ENCODE results near the gene YAF2.
A peak's percentile ranks its signal among the peaks of the same experiment; 100 is the strongest.

YAF2 gene, protein sequence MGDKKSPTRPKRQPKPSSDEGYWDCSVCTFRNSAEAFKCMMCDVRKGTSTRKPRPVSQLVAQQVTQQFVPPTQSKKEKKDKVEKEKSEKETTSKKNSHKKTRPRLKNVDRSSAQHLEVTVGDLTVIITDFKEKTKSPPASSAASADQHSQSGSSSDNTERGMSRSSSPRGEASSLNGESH

DNA sequence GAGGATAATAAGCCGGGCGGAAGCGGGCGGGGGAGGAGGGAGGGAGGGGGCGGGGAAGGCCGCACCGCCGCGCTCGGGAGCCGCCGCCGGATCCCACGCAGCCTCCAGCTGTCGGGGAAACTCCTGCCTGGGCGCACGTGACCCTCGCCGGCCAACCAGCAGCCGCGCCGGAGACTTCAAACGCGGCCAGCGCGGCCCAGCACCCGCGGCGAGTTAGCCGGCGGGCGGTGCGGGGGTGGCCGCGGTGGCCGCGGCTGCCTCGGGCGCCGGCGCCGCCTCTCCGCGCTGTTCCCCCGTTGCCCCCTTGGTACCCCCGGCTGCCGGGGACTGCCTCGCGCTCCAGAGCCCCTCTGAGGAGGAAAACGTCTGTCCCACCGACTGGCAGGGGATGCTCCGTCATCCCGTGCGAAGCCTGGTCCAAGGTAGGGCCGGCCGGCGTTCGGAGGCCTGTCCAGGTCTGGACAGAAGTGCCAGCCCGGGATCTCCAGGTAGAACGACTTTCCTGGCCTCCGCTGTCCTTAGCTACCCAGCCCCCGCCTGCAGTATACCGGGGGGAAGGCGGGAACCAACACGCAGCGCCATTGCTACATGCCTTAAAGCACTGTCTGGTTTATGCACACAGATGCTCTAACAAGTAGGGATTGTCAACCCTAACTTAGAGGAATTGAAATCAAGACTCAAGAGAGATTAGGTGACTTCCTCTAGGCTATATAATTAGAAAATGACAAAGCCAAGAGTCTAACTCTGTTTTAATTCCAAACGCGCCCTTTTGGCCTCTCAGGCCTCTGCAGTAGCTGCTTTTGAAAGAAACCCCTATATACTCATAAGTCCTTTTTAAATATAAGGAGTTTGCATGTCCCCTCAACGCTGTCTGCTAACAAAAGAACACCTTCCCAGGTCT lies at the start of gene YAF2:
YAF2 (minus strand) TSS at position 9 of the 901 bp plus-strand sequence. CDS start 68 bp downstream, outside the sequence.
- peak; percentile 66 for FAIRE-seq
- peak; percentile 97 for DNase-seq (ENCODE audit: low spot score)

DNA sequence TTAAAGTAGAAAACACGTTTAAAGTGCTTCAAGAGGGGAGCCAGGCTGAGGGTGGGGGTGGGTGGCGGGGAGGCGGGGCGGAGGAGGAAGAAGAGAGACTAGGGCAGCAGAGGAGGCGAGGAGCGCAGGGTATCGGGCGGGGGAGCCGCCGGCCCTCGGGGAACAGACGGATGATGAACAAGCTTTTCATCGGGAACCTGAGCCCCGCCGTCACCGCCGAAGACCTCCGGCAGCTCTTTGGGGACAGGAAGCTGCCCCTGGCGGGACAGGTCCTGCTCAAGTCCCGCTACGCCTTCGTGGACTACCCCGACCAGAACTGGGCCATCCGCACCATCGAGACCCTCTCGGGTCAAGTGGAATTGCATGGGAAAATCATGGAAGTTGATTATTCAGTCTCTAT lies 48.7 kb upstream of the YAF2 start:
- FAIRE-seq (no peak), DNase-seq (ENCODE audit: low spot score) (no peak)

DNA sequence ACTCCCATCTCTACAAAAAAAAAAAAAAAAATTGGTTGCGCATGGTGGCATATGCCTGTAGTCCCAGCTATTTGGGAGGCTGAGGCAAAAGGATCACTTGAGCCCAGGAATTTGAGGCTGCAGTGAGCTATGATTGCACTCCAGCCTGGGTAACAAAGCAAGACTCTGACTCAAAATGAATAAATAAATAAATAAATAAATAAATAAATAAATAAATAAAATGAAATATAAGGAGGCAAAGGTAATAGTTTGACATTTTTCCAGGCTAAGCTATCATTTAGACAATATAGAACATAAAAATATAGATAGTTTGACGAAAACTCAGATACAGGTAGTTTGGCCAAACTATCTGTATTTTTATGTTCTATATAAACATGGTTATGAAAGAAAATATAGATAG lies 47.4 kb upstream of the YAF2 start:
- FAIRE-seq: no peak
- DNase-seq (ENCODE audit: low spot score): no peak

DNA sequence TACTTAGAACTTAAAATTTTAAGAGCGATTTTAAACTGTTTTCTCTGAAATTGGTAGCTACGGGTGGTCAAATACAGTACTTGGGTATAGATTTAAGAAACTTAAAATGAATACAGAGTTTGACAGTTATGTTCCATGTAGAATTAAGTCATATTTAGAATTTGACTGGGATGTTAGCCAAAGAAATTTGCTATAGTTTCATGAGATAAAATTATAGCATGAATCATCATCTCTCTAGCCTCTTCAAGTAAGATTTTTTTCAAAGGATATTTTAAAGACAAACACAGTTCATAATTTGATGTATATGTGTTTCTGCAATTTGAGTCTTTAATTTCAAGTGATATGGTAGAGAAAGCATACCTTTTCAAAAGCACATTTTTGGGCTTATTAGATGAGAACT lies 46.8 kb upstream of the YAF2 start:
- DNase-seq (ENCODE audit: low spot score): no peak
- no peak for FAIRE-seq

DNA sequence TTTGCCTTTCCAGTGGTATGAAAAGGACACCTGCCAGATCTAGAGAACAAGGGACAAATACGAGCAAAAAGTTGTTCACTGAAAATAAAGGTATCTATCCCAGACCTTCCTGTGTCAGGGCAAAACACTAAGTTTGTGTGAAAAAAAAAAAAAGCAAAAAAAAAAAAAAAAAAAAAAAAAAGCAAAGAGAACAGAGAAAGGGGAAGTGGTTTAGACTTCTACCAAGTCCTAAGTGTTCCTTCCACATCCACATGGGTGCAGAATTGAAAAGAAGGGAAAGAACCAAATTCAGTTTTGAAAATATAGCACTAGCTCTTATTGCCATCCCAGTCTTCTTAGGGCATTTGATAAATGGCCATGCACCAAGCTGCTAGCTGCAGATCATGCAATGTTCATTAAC lies 46.1 kb upstream of the YAF2 start:
- DNase-seq (ENCODE audit: low spot score): no peak
- FAIRE-seq: no peak

DNA sequence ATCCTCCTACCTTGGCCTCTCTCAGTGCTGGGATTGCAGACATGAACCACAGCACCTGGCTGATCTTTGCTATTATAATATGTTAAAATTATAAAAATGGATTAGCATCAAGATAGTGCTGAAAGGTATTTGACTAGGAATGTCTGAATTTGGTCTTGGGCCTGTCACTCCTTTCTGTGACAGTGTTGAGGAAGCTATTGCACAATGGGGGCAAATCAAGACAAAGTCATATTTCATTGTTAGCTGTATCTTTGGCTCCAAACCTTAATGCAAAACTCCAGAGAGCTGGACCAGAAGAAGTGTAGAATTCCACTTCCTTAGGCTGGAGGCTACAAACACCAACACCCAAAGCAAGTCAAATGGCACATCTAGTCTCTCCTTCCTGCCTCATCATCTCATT lies 45.7 kb upstream of the YAF2 start:
- no peak for FAIRE-seq
- no peak for DNase-seq (ENCODE audit: low spot score)

DNA sequence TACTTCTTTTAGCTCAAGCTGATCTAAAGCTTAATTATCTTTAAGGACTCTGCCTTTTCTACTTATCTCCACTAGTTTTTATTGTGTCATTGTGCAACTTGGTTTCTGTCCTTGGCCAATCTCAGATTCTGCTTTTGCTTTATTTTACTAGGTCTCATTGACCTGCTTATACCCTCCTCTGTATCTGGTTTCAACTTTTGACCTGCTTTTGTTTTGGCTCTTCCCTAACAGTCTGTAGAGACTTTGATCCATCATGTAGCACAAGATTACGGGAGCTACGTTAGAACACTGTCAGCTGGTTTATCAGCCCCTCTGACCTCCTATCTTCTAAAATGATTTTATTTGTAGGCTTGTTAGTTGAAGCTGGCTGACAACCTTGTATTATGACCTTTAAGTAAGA lies 44.2 kb upstream of the YAF2 start:
- FAIRE-seq: no peak

DNA sequence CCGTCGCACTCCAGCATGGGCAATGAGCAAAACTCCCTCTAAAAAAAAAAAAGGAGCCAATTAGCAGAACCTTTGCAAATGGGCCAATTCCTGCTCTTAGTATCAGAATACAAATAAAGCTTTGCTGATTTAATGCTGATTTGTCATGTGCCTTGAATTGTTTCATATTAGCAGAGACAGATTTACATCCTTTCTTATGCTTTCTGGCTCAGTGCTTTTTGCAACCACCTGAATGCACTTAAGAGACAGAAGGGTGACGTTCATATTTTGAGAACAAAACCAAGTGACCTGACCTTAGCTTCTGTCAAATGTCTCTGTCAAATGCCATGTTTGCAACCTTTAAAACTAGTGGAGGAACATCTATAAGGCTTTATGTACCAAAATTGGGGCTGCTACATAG lies 43.8 kb upstream of the YAF2 start:
- DNase-seq (ENCODE audit: low spot score) (no peak), FAIRE-seq (no peak)

More for the DNA sequence above, 44.2 kb upstream of the YAF2 start:
- DNase-seq (ENCODE audit: low spot score): no peak

DNA sequence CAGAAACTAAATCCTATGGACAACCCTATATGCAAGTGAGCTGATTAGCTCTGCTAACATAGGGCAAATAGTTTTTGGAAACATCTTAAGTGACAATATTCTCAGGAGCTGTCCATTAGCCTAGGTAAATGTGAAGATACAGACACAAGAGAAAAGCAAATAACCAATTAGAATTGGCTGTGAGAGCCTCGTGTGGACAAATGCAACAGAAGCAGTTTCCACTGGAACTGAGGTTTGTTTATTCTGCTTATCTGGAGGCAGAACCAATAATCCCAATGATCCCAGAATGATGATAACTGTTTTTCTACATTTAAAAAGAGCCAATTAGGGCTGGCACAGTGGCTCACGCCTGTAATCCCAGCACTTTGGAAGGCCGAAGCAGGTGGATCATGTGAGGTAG lies 43.2 kb upstream of the YAF2 start:
- FAIRE-seq (no peak), DNase-seq (ENCODE audit: low spot score) (no peak)

DNA sequence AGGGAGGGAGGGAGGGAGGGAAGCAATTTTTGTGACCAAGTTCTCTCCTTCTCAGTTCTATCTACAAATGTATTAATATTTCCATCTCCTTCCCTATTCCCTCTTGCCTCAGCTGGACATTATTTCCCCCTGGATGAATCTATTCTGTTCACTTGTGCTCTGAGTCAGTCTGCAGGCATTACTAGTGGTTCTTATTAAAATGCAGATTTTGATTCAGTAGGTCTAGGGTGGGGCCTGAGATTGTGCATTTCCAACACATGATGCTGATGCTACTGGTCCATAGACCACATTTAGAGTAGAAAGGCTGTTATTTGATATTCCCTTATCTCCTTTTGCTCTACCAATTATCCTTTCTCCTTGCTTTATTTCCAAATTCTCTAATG lies 40.1 kb upstream of the YAF2 start:
- FAIRE-seq: no peak

DNA sequence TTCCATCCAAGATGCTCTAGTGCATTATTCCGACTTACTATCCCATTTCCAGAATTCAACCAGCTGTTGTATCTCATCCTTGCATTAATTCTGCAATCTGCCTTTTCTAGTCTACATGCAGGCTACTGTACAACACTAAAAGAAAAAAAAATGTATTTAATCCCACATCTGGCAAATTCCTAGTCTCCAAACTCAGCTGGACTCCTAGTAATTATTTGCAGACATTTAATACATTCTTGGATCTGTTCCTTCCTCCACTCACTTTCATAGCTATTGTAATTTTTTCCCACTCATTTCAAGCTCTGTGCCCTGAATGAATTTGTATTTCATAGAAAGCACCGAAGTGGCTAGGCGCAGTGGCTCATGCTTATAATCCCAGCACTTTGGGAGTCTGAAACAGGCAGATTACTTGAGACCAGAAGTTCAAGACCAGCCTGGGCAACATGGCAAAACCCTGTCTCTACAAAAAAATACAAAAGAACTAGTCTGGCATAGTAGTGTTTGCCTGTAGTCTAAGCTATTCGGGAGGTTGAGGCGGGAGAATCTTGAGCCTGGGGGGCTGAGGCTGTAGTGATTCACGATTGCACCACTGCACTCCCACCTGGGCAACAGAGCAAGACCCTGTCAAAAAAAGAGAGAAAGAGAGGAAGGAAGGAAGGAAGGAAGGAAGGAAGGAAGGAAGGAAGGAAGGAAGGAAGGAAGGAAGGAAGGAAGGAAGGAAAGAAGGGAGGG lies 39.5 kb upstream of the YAF2 start:
- DNase-seq (ENCODE audit: low spot score) (no peak), FAIRE-seq (no peak)

More for the DNA sequence above, 40.1 kb upstream of the YAF2 start:
- no peak for DNase-seq (ENCODE audit: low spot score)

DNA sequence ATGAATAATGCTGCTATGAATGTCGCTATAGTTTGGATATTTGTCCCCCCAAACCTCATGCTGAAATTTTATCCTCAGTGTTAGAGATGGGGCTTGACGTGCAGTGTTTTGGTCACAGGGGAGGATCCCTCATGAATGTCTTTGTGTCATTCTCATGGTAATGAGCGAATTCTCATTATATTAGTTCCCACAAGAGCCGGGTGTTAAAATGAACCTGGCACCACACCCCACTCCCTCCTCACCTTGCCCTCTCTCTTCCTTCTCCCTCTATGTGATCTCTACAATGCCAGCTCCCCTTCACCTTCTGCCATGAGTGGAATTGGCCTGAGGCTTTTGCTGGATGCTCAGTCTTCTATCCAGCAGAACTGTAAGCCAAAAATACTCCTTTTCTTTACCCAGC lies 37.5 kb upstream of the YAF2 start:
- DNase-seq (ENCODE audit: low spot score): no peak
- no peak for FAIRE-seq

DNA sequence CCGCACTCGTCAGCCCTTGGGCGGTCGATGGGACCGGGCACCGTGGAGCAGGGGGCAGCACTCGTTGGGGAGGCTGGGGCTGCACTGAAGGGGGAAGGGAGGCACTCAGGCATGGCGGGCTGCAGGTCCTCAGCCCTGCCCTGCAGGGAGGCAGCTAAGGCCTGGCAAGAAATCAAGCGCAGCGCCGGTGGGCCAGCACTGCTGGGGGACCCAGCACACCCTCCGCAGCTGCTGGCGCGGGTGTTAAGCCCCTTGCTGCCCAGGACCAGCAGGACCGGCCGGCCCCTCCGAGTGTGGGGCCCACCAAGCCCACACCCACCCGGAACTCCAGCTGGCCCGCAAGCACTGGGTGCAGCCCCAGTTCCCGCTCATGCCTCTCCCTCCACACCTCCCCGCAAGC lies 35.7 kb upstream of the YAF2 start:
- DNase-seq (ENCODE audit: low spot score): no peak
- FAIRE-seq: no peak

DNA sequence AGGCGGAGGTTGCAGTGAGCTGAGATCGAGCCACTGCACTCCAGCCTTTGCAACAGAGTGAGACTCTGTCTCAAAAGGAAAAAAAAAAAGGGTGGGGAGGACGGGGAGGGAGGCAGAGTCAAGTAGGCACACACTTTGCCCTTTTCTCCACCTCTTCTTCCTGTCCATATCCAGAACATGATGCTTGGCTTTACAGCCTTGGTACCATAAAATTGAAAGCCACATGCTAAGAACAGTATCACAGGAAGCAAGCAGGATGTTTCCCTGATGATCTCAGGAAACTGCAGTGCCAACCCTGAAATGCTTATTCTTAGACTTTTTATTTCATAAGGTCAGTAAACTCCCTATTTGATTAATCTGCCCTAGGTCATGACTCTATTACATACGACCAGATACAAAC lies 32.5 kb upstream of the YAF2 start:
- FAIRE-seq: no peak
- DNase-seq (ENCODE audit: low spot score): no peak

DNA sequence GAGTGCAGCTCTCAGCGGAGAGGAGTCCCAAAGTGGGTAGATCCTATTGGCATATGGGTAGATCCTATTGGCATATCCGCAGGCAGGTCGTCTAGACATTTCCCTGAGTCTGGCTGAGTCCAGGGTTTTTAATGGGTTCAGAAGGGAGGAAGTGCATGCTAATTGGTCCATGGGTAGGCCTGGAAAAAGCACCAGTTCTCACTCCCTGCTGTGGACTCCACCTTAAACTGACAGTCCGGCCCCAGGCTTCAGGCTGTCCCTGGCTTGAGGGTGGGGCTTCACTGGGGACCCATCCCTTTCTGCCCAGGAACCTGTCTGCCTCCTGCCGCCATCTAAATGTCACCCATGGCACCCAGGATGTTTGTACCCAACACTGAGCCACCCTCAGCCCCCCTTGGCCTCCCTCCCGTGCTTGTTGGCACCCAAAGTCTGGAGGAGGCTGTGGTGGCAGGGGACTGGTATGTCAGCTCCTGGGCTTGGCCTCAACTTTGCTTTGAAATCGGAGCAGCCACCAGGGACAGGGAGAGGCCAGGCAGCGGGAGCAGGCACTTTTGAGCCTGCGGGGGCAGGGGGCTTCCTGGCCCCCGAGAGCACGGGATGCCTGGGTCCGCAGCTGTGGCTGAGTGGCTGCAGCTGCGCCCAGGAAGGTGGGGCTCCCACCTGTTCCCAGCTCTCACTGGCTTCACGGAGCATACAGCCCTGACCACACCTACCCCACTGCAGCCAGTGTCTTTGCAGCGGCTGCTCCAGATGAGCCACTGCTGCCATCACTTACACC lies 29.6 kb upstream of the YAF2 start:
- DNase-seq (ENCODE audit: low spot score) (no peak), FAIRE-seq (no peak)

DNA sequence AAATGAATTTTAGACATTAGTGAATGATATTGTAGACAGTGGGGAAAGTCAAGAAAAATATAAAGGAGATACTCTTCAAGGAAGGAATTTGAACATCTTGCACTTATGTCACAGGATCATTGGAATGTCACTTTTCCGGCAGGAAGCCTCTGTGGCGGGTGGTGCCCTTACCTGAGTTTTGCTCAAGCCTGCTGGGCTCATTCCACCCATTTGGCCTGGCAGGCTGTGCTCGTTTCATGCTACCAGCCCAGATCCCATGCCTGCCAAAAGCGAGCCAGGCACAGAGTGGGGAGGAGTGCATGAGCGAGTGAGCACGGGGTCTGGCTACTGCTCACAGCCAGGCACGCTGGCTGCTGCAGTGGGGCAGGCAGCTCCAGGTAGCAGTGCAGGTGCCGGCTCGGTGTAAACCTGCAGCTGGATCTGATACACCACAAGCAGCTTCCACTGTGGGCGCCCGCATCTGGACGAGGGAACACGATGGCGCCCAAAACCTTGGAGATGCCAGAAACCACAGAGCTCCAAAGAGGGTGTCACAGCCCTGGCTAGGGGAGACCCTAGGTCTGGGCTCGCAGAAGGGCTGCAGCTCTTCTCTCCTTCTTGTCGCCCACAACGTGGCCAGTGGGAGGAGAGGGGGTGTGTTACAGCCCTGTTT lies 28.7 kb upstream of the YAF2 start:
- DNase-seq (ENCODE audit: low spot score) (no peak), FAIRE-seq (peak; percentile 23)

DNA sequence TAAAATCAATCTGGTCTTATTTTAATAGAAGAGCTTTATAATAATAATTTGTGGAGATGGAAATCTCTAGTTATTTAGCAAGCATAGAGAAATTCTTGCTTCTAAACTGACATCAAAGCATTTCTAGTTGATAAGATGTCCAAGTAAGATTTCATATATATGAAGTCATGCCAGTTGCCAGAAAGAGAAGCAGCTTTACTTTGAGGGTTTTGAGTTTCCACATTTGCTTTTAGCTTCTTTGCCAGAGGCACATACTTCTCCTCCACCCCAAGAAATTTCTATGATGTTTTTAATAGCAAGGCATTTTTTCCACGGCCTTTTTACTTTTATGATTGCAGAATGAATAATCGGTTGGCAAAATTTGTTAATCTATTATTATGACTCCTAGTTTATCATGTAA lies 24.2 kb upstream of the YAF2 start:
- DNase-seq (ENCODE audit: low spot score) (no peak), FAIRE-seq (no peak)

DNA sequence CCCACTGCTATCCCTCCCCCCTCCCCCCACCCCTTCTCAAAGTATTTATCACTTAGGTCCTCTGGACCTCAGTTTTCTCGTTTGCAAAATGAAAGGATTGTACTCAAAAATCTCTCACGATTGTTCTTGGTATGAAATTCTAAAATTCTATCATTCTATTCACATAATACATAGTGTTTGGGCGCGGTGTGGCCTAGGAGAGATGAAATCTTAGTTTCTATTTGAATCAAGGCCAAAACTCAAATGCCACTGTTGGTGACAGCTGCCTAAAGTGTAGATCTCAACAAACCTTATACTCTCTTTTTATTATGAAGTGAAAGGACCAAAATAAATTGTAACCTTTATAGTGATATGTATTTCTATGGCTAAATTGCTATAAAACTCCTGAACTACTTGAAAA lies 23.7 kb upstream of the YAF2 start:
- FAIRE-seq (no peak), DNase-seq (ENCODE audit: low spot score) (no peak)

DNA sequence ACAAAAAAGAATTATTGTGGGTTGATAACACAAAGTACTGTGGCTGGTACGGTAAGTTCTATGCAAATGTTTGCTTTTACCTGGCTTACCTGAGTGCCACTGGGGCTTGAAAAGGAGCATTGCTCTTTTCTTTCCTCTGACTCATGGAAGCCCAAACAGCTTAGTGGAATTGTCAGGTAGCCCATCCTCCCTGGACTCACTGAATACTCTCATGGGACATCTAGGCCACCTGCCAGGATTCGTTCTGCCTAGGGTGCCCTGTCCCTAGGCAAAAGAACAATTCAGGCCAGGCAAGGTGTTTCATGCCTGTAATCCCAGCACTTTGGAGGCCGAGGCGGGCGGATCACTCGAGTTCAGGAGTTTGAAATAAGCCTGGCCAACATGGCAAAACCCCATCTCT lies 22.5 kb upstream of the YAF2 start:
- peak; percentile 20 for FAIRE-seq

DNA sequence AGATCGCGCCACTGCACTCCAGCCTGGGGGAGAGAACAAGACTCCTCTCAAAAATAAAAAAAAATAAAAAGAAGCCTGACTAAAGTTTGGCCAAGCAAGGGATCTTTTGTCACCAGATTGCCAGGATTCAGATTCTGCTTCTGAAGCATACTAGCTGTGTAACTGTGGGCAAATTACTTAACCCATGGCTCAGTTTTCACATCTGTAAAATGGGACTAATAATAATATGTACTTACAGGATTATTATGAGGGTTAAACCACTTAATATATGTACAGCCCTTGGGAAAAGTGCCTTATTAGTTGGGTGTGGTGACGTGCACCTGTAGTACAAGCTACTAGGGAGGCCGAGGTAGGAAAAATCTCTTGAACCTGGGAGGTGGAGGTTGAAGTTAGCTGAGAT lies 21.7 kb upstream of the YAF2 start:
- DNase-seq (ENCODE audit: low spot score) (no peak), FAIRE-seq (no peak)

More for the DNA sequence above, 22.5 kb upstream of the YAF2 start:
- no peak for DNase-seq (ENCODE audit: low spot score)

DNA sequence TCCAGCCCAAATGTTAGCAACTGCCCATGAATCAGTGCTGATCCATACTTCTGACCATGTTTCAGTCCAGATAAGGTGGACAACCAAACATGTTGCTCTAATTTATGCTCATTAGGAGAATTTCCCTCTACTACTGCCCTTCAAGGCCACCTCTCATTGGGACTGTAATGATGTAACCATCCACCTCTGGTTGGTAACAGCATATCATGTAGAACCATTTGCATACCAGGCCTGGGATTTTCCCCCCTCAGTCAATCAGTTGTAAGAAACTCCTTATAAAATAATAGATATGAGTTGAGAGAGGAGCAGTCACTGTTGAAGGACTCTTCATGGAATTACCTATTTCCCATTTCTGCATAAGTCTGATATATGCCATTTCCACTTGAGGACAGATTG lies 17.8 kb upstream of the YAF2 start:
- no peak for FAIRE-seq
- no peak for DNase-seq (ENCODE audit: low spot score)

All from urothelium cell line (cell line).